ENCODE data around the gene HMG20B. TPM values are rescaled to one million over a fixed set of nuclear protein-coding genes. Genes with fewer than 3 reads are reported as not detected.
A peak's percentile ranks its signal among the peaks of the same experiment; 100 is the strongest.

HMG20B gene
- total RNA-seq, 4 donors from 2014 or later: 56.1 to 77.6 (median 76.9) TPM

GRCh38 chr19:3613818-3614661 is 41.3 kb downstream of the HMG20B start:
- Histone ChIP-seq H3K27me3 (no peaks in the 10 kb centered on the region), H3K27ac (peak overlapping the region; percentile 38 to 78 (median 56)), H3K9me3 (no peaks in the 10 kb centered on the region), H3K4me1 (peaks cover 4 to 55% (median 8%) of the 10 kb centered on the region in 3 donors), H3K36me3 (peaks cover 8 to 90% (median 16%) of the 10 kb centered on the region in 3 donors), H3K4me3 (no peak overlapping the region)
- TF ChIP-seq POLR2A (IDR thresholded peaks at IDR 0.05) (no peak), CTCF (IDR thresholded peaks at IDR 0.05) (no peak)
- 81 to 94% methylated on average over 14 to 17 of the region's 39 CpGs for WGBS, 2 donors
- DNase-seq: no peak
- intact Hi-C loops (cut with DNase I): no loop called here

GRCh38 chr19:3614858-3615505 is 42.2 kb downstream of the HMG20B start:
- Histone ChIP-seq H3K4me3 (no peak overlapping the region), H3K27me3 (no peaks in the 10 kb centered on the region), H3K9me3 (no peaks in the 10 kb centered on the region), H3K36me3 (peaks cover 8 to 98% (median 16%) of the 10 kb centered on the region in 3 donors), H3K27ac (peak overlapping the region in 1 of 4 donors; percentile 78), H3K4me1 (peaks cover 4 to 46% (median 6%) of the 10 kb centered on the region in 3 donors)
- no peak for DNase-seq
- WGBS, 2 donors: 81 to 98% methylated on average over 8 to 9 of the region's 18 CpGs
- intact Hi-C loops (cut with DNase I): no loop called here
- TF ChIP-seq POLR2A (IDR thresholded peaks at IDR 0.05): no peak
- no peak for TF ChIP-seq CTCF (IDR thresholded peaks at IDR 0.05)

- Histone ChIP-seq H3K36me3 (peaks cover 8 to 98% (median 16%) of the 10 kb centered on the region in 3 donors), H3K4me1 (peaks cover 4 to 44% (median 6%) of the 10 kb centered on the region in 3 donors), H3K4me3 (no peak overlapping the region), H3K27me3 (no peaks in the 10 kb centered on the region), H3K27ac (peak overlapping the region in 1 of 4 donors; percentile 14), H3K9me3 (no peaks in the 10 kb centered on the region)
- no peak for DNase-seq
- 71 to 76% methylated on average over 5 to 7 of the region's 26 CpGs for WGBS, 2 donors
- intact Hi-C loops (cut with DNase I): no loop called here
- TF ChIP-seq CTCF (IDR thresholded peaks at IDR 0.05) (no peak), POLR2A (IDR thresholded peaks at IDR 0.05) (no peak)
Measured at GRCh38 chr19:3615524-3616135, 42.9 kb downstream of the HMG20B start.

GRCh38 chr19:3617463-3617862 is 44.7 kb downstream of the HMG20B start:
- H3K36me3 ChIP-seq: peaks cover 0 to 98% (median 4%) of the 10 kb centered on the region in 3 donors
- H3K27ac ChIP-seq: peak overlapping the region in 3 of 4 donors; percentile 16 to 36 (median 18)
- WGBS, 2 donors: 47 to 71% methylated on average over 5 to 10 of the region's 19 CpGs

More at GRCh38 chr19:3617463-3617862, 44.7 kb downstream of the HMG20B start:
- Histone ChIP-seq H3K27me3 (no peaks in the 10 kb centered on the region), H3K9me3 (no peaks in the 10 kb centered on the region), H3K4me1 (peaks cover 4 to 48% (median 6%) of the 10 kb centered on the region in 3 donors), H3K4me3 (peak overlapping the region in 1 of 4 donors; percentile 37)
- TF ChIP-seq POLR2A (IDR thresholded peaks at IDR 0.05) (no peak), CTCF (IDR thresholded peaks at IDR 0.05) (no peak)
- intact Hi-C loops (cut with DNase I): no loop called here
- no peak for DNase-seq

All from esophagus squamous epithelium (tissue), 5 donors.